ENCODE measurements around the gene OR10G2.
"Not testable (repeated sequence)": the region's sequence is repeated elsewhere in the genome, so short reads cannot be mapped to it uniquely, and the experiment has no call there.

OR10G2 gene

GRCh38 chr14:21634840-21635239 lies at the start of gene OR10G2:
Gene OR10G2 (minus strand): TSS chr14:21634940. CDS start chr14:21634842, 98 bp downstream.
- no peak for DNase-seq (ENCODE audit: low read depth)

- DNase-seq (ENCODE audit: low read depth), result no peak
These were observed 45.3 kb upstream of the OR10G2 start for GRCh38 chr14:21680072-21680471.

GRCh38 chr14:21675566-21675965 lies 40.8 kb upstream of the OR10G2 start:
- DNase-seq (ENCODE audit: low read depth), result no peak

GRCh38 chr14:21673718-21674117 lies 39.0 kb upstream of the OR10G2 start, which contains the start of gene OR4E1:
Gene OR4E1 (minus strand): TSS chr14:21673818. CDS start chr14:21670935, 2,883 bp downstream.
- DNase-seq (ENCODE audit: low read depth), result no peak

- DNase-seq (ENCODE audit: low read depth), result no peak
These were observed 37.4 kb upstream of the OR10G2 start for GRCh38 chr14:21672116-21672515.

- no peak for DNase-seq (ENCODE audit: low read depth)
These were observed 36.6 kb upstream of the OR10G2 start for GRCh38 chr14:21671371-21671770.

GRCh38 chr14:21669284-21669683 lies 34.5 kb upstream of the OR10G2 start:
- DNase-seq (ENCODE audit: low read depth), result no peak

- no peak for DNase-seq (ENCODE audit: low read depth)
These were observed 33.6 kb upstream of the OR10G2 start for GRCh38 chr14:21668377-21668776.

- DNase-seq (ENCODE audit: low read depth), result no peak
These were observed 22.2 kb upstream of the OR10G2 start for GRCh38 chr14:21656980-21657379.

GRCh38 chr14:21654215-21654614 lies 19.5 kb upstream of the OR10G2 start:
- DNase-seq (ENCODE audit: low read depth), result no peak

- no peak for DNase-seq (ENCODE audit: low read depth)
These were observed 18.7 kb upstream of the OR10G2 start, which contains the start of gene OR4E2 for GRCh38 chr14:21653331-21653885. Gene OR4E2 (plus strand): TSS chr14:21653835. CDS start chr14:21665083, 11,248 bp downstream.

- DNase-seq (ENCODE audit: low read depth), result no peak
These were observed 17.6 kb upstream of the OR10G2 start for GRCh38 chr14:21652209-21652808.

GRCh38 chr14:21647380-21647779 lies 12.6 kb upstream of the OR10G2 start:
- no peak for DNase-seq (ENCODE audit: low read depth)

- no peak for DNase-seq (ENCODE audit: low read depth)
These were observed 8.7 kb upstream of the OR10G2 start for GRCh38 chr14:21643407-21643806.

- DNase-seq (ENCODE audit: low read depth), result no peak
These were observed 7.9 kb upstream of the OR10G2 start for GRCh38 chr14:21642683-21643082.

- no peak for DNase-seq (ENCODE audit: low read depth)
These were observed 3.7 kb downstream of the OR10G2 start for GRCh38 chr14:21631084-21631483.

GRCh38 chr14:21630503-21630902 lies 4.2 kb downstream of the OR10G2 start:
- DNase-seq (ENCODE audit: low read depth), result not testable (repeated sequence)

- DNase-seq (ENCODE audit: low read depth), result no peak
These were observed 8.1 kb downstream of the OR10G2 start for GRCh38 chr14:21626491-21627230.

GRCh38 chr14:21617614-21618013 lies 17.1 kb downstream of the OR10G2 start:
- no peak for DNase-seq (ENCODE audit: low read depth)

GRCh38 chr14:21614240-21614639 lies 20.5 kb downstream of the OR10G2 start:
- DNase-seq (ENCODE audit: low read depth), result no peak

- DNase-seq (ENCODE audit: low read depth), result no peak
These were observed 22.4 kb downstream of the OR10G2 start for GRCh38 chr14:21612324-21612723.

GRCh38 chr14:21602181-21602580 lies 32.6 kb downstream of the OR10G2 start:
- not testable (repeated sequence) for DNase-seq (ENCODE audit: low read depth)

- no peak for DNase-seq (ENCODE audit: low read depth)
These were observed 45.4 kb downstream of the OR10G2 start for GRCh38 chr14:21589317-21589716.

All from CMK (cell line).